Left lung (tissue), 10 donors: ENCODE data around the gene ATAD3C. TPM values are rescaled to one million over a fixed set of nuclear protein-coding genes. Genes with fewer than 3 reads are reported as not detected.
"Not testable (repeated sequence)": the region's sequence is repeated elsewhere in the genome, so short reads cannot be mapped to it uniquely, and the experiment has no call there.

Source experiments
- ATAC-seq: fragments of 200-7000 bp; cut with Tn5 transposase; one replicate; pipeline ENCODE4 v1.9.1; 2020; ENCODE audit warnings: moderate library complexity
- DNase-seq, 4 donors: peaks; one replicate each; pipeline ENCODE4 v3.0.0-alpha.2; 2013 to 2020
- H3K27ac ChIP-seq, 2 donors: fragments of 200-600 bp; sonication (generic) in 1 of 2; one replicate each; pipeline versions ENCODE4 v1.5.0 to v1.8.0; 2020 to 2021
- H3K27me3 ChIP-seq, 2 donors: fragments of 200-600 bp; sonication (generic) in 1 of 2; one replicate each; pipeline versions ENCODE4 v1.5.0 to v1.8.0; 2020 to 2021
- H3K36me3 ChIP-seq, 2 donors: fragments of 200-600 bp; sonication (generic) in 1 of 2; one replicate each; pipeline versions ENCODE4 v1.5.0 to v1.8.0; 2020 to 2021
- H3K4me1 ChIP-seq, 2 donors: fragments of 200-600 bp; one replicate each; pipeline ENCODE4 v1.8.0; 2021
- H3K4me3 ChIP-seq, 2 donors: fragments of 200-600 bp; sonication (generic) in 1 of 2; one replicate each; pipeline versions ENCODE4 v1.5.0 to v1.8.0; 2020 to 2021; ENCODE audit warnings: mild to moderate bottlenecking in 1 of 2
- H3K9me3 ChIP-seq, 2 donors: fragments of 200-600 bp; sonication (generic) in 1 of 2; one replicate each; pipeline versions ENCODE4 v1.5.0 to v1.8.0; 2020 to 2021
- intact Hi-C, 2 donors: fragments of 100-400 bp; cut with DNase I; formaldehyde crosslinking; loops; one replicate each; pipeline versions ENCODE4 v1.11.2 to v1.14.2; 2022
- polyA plus RNA-seq, 6 donors: library from polyadenylated mRNA; unstranded; fragments of 120-200 nt; gene quantifications; one replicate each; pipeline ENCODE4 v1.2.1, GENCODE V29; 2013; ENCODE audit not compliant: insufficient read length in 6 of 6
- total RNA-seq, 2 donors: library from RNA; stranded (reverse); fragmentation: NEBNext Ultra II Directional; extraction: Animal tissue kit (Norgen Biotek cat#: 25700); gene quantifications; one replicate each; pipeline ENCODE4 v1.2.1, GENCODE V29; 2021
- TF ChIP-seq, protein P1 (sequence below), 2 donors: fragments of 200-600 bp; sonication (generic) in 1 of 2; IDR thresholded peaks; one replicate each; pipeline versions ENCODE4 v1.5.0 to v1.8.0; 2021; ENCODE audit warnings: antibody characterized with exemption in 2 of 2
- donor health status: DM: no; HTN: yes; CAD: no.
- donor health status: DM: no; HTN: no; CAD: no.

Gene ATAD3C
- total and polyA plus RNA-seq, 8 donors = 0.88 to 14.9 (median 4.0) TPM

DNA sequence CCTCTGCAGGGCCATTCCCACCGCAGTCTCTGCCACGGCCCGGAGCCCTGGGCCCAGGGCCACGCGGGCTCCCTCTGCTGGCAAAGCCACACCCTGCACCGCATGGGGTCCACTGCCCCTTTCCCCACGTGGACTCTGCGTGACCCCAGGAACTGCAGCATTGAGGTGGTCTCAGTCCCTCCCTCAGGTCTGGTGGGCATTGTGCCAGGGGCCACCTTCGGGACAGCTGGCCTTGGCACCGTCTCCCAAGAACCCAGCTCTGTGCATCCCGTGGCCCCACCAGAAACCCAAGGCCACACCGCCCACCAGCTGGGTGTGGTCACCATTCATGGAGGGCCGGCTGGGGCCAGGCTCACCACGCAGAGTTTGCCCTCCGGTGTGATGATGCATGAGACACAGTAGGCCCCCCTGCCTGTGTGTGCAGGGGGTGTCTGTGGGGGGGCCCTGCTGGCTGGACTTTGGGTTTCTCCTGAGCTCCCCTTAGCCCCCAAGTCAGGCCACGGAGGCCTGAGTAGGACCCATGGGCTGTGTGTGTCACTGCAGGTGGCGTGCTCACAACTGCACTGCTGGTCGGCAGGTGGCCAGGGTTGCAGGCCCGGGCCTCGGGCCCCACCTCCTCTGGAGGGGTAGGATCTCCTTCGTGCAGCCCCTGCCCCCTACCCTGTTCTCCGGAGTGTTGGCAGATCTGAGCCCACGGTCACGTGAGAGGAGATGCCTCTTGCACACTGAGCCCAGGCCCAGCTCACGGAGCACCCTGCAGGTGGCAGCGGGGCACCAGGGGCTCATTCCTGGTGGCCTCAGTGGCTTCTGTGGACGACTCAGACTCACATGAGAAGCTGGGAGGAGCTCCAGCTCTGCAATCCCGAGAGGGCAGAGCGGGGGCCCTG lies 8.2 kb upstream of the ATAD3C start:
- H3K36me3 ChIP-seq = peaks cover 0 to 4% of the 10 kb centered on the region in 2 donors
- peaks cover 0 to 28% of the 10 kb centered on the region in 2 donors for H3K27me3 ChIP-seq
- TF ChIP-seq, protein P1, sequence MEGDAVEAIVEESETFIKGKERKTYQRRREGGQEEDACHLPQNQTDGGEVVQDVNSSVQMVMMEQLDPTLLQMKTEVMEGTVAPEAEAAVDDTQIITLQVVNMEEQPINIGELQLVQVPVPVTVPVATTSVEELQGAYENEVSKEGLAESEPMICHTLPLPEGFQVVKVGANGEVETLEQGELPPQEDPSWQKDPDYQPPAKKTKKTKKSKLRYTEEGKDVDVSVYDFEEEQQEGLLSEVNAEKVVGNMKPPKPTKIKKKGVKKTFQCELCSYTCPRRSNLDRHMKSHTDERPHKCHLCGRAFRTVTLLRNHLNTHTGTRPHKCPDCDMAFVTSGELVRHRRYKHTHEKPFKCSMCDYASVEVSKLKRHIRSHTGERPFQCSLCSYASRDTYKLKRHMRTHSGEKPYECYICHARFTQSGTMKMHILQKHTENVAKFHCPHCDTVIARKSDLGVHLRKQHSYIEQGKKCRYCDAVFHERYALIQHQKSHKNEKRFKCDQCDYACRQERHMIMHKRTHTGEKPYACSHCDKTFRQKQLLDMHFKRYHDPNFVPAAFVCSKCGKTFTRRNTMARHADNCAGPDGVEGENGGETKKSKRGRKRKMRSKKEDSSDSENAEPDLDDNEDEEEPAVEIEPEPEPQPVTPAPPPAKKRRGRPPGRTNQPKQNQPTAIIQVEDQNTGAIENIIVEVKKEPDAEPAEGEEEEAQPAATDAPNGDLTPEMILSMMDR (IDR thresholded peaks at IDR 0.05) = peak; percentile 84 to 92
- intact Hi-C loops = no loop called here
- no peak overlapping the region for H3K27ac ChIP-seq
- H3K4me1 ChIP-seq = peaks cover 19 to 38% of the 10 kb centered on the region in 2 donors
- peak in 2 of 4 donors; percentile 53 to 88 for DNase-seq
- H3K4me3 ChIP-seq = no peak overlapping the region
- no peaks in the 10 kb centered on the region for H3K9me3 ChIP-seq
- peak; percentile 73 for ATAC-seq

DNA sequence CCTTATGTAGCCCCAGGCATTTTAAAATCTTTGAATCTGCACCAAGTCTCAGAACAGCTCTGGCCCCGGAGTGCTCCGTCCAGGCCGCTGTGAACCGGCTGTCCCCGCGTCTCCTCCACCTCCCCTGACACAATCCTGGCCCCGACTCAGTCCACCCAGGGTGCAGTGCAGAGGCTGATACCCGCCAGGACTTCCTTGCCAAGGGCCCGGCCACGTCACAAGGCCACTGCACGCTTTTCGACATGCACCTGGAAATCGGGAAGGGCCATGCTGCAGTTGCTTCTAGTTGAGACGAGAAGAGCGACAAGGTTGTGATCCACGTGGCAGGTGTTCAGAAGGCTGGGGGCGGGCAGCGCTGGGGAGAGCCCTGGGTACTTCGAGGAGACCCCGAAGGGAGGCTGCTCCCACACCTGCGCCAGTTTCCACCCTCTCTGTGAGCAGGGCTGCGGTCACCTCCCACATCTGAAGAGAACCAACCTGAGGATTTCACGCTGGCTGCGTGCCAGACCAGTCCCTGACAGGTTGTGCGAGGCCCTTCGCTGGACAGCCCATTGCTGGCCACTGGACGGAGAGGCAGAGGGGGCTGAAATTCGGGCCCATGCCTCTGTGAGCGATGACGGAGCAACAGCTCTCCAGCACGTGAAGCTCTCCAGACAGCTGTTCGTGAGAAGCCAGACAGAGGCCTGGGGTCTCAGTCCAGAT lies 7.3 kb upstream of the ATAD3C start:
- Histone ChIP-seq H3K4me1 (peaks cover 16 to 29% of the 10 kb centered on the region in 2 donors), H3K27ac (no peak overlapping the region), H3K9me3 (no peaks in the 10 kb centered on the region), H3K4me3 (no peak overlapping the region), H3K27me3 (peaks cover 0 to 18% of the 10 kb centered on the region in 2 donors), H3K36me3 (peaks cover 0 to 4% of the 10 kb centered on the region in 2 donors)
- DNase-seq (peak in 1 of 4 donors; percentile 79), ATAC-seq (peak; percentile 39)
- intact Hi-C loops = no loop called here
- TF ChIP-seq, protein P1 (IDR thresholded peaks at IDR 0.05) = no peak

DNA sequence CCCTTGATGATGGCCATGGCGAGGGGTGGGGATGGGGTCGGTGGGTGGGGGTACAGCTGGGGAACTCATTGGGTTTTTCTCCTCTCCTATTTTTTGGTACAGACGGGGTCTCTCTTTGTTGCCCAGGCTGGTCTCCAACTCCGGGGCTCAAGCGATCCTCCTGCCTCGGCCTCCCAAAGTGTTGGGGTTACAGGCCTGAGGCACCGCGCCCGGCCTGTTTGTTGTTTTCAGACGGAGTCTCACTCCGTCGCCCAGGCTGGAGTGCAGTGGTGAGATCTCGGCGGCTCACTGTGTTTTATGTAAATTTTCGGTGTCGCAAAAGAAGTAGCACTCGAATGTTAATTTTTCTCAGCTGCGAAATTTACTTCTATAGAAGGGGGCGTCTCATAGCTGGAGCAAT lies 2.9 kb upstream of the ATAD3C start:
- intact Hi-C loops, DNase-seq, H3K27ac ChIP-seq, H3K4me3 ChIP-seq, ATAC-seq, H3K27me3 ChIP-seq, H3K9me3 ChIP-seq, H3K4me1 ChIP-seq, H3K36me3 ChIP-seq: not testable (repeated sequence)

DNA sequence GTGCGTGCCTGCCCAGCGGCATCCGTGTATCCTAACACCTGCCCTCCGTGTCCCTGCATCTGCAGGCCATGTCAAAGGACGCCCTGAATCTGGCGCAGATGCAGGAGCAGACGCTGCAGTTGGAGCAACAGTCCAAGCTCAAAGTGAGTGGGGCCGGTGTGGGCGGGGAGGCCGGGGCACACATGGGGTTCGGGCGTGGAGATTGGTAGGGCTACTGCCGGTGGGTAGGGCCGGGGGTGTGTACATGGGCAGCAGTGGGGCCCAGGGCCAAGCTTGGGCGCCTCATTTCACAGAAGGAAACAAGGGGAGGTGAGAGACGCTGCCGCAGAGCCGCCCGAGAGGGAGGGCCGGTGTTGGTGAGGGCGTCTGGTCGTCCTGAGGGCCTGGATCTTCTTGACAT lies 1.1 kb downstream of the ATAD3C start:
- H3K4me3 ChIP-seq, H3K4me1 ChIP-seq, H3K27me3 ChIP-seq, intact Hi-C loops, H3K36me3 ChIP-seq, ATAC-seq, DNase-seq, H3K9me3 ChIP-seq, H3K27ac ChIP-seq: not testable (repeated sequence)

DNA sequence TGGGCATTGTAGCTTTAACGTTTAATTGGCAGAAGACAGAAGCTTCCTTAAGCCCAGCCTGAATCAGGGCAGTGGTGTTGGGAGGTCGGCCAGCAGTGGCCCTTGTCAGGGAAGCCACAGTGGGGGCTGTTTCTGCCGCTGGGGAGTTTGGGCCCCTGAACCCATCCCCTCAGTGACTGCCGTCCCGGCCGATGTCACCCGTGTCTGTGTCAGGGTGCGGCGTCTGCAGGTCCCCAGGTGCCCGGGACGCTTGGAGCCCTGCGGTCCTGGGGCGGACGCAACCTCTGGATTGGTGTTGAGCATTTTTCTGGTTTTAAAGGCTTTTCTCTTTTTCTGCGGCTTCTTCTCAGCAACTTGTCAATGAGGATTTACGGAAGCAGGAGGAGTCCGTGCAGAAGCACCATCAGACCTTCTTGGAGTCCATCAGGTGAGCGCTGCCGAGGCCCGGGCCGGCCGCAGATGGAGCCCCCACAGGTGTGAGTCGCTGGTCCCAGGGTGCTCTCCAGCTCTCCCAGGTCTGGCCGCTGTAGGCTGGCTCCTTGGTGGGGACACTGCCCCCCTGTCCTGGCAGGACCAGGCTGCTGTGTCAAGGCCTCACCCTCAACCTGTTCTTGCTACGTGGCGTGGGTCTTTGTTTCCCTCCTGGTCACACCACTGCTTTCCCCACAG lies 2.3 kb downstream of the ATAD3C start:
- no peak for ATAC-seq
- intact Hi-C loops = no loop called here
- H3K9me3 ChIP-seq = no peaks in the 10 kb centered on the region
- peak in 1 of 4 donors; percentile 62 for DNase-seq
- no peak overlapping the region for H3K27ac ChIP-seq
- TF ChIP-seq, protein P1 (IDR thresholded peaks at IDR 0.05) = no peak
- H3K36me3 ChIP-seq = no peaks in the 10 kb centered on the region
- no peaks in the 10 kb centered on the region for H3K27me3 ChIP-seq
- no peak overlapping the region for H3K4me3 ChIP-seq
- no peaks in the 10 kb centered on the region for H3K4me1 ChIP-seq

DNA sequence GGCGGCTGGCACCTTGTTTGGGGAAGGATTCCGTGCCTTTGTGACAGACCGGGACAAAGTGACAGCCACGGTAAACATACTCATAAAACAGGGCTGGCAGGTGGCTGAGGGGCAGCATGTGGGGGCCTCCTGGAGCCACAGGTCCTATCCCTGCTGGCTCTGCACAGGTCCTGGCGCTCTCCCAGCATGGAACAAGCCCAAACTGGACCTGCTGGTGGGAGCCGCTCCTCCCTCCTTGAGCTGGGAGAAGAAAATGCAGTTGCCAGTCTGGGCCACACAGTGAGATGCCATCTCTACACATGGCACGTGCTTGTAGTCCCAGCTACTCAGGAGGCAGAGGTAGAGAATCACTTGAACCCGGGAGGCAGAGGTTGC lies 2.9 kb downstream of the ATAD3C start:
- DNase-seq, ATAC-seq, H3K27me3 ChIP-seq, H3K9me3 ChIP-seq, H3K4me1 ChIP-seq, H3K4me3 ChIP-seq, H3K27ac ChIP-seq, intact Hi-C loops, H3K36me3 ChIP-seq: not testable (repeated sequence)
